Breast epithelium (tissue), 4 donors: Measurements from ENCODE around the gene SYN1. TPM values are rescaled to one million over a fixed set of nuclear protein-coding genes. Genes with fewer than 3 reads are reported as not detected.
A peak's percentile ranks its signal among the peaks of the same experiment; 100 is the strongest.

Source experiments
- DNase-seq, 2 donors: peaks; one replicate each; pipeline ENCODE4 v3.0.0-alpha.2; 2019; ENCODE audit warnings: low spot score in 2 of 2
- H3K27ac ChIP-seq, 2 donors: fragments of 200-600 bp; sonication (generic) in 1 of 2; one replicate each; pipeline ENCODE4 v1.5.1; 2016 to 2019; ENCODE audit warnings: mild to moderate bottlenecking in 1 of 2
- H3K27me3 ChIP-seq, 2 donors: fragments of 200-600 bp; sonication (generic) in 1 of 2; one replicate each; pipeline versions ENCODE4 v1.5.1 to v1.6.0; 2017 to 2019; ENCODE audit warnings: control low read depth in 1 of 2, mild to moderate bottlenecking in 1 of 2
- H3K36me3 ChIP-seq: fragments of 200-600 bp; one replicate; pipeline ENCODE4 v1.5.1; 2019
- H3K4me1 ChIP-seq, 2 donors: fragments of 200-600 bp; sonication (generic); one replicate each; pipeline ENCODE4 v1.5.1; 2016 to 2019; ENCODE audit warnings: control low read depth in 1 of 2
- H3K4me3 ChIP-seq, 3 donors: fragments of 200-600 bp; sonication (generic); 1 replicate in 2 of 3; 2 replicates in 1 of 3; pipeline ENCODE4 v1.5.1; 2016 to 2019; ENCODE audit warnings: mild to moderate bottlenecking in 3 of 3, moderate library complexity in 2 of 3
- H3K9me3 ChIP-seq, 2 donors: fragments of 200-600 bp; sonication (generic) in 1 of 2; one replicate each; pipeline ENCODE4 v1.5.1; 2016 to 2019; ENCODE audit warnings: control low read depth in 1 of 2
- CTCF ChIP-seq, 3 donors: fragments of 450-650 bp; IDR thresholded peaks; one replicate each; pipeline ENCODE4 v1.5.1; 2016 to 2017; ENCODE audit warnings: antibody characterized with exemption in 3 of 3, mild to moderate bottlenecking in 3 of 3, moderate library complexity in 3 of 3
- POLR2A ChIP-seq: fragments of 450-650 bp; IDR thresholded peaks from one replicate; pipeline ENCODE4 v1.6.1; 2016; ENCODE audit warnings: antibody characterized with exemption, mild to moderate bottlenecking, moderate library complexity
- POLR2AphosphoS5 ChIP-seq, 3 donors: sonication (generic); formaldehyde crosslinking; IDR thresholded peaks; one replicate each; pipeline ENCODE4 v1.6.1; 2017; ENCODE audit warnings: antibody characterized with exemption in 3 of 3
- intact Hi-C: fragments of 100-400 bp; cut with DNase I; formaldehyde crosslinking; loops from one replicate; pipeline ENCODE4 v1.15.1; 2023; ENCODE audit warnings: low total_unique reads
- total RNA-seq, 3 donors: library from RNA; depleted of rRNA; stranded (reverse); fragments of >200 nt; gene quantifications; one replicate each; pipeline ENCODE4 v1.1.0, GENCODE V29; 2016

The SYN1 gene
- total RNA-seq, 3 donors from 2014 or later = not detected

DNA sequence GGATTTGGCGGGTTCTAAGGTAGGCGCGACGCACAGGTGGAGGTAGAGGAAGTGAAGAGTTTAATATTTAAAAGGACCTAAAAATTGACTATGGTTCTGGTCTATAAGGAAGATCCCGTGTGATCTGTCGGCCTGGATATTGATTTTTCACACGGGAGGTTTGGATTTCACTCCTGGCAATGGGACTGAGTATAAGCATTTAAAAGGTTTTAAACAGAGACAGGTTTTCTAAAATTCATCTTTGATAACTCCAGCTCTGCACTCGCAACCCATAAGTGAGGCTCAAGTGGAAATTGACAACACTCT lies 39.7 kb upstream of the SYN1 start:
- peak overlapping the region; percentile 55 to 74 (median 61) for H3K4me3 ChIP-seq
- peak overlapping the region; percentile 95 to 98 for H3K27ac ChIP-seq
- no peak for DNase-seq
- H3K36me3 ChIP-seq = no peaks in the 10 kb centered on the region
- intact Hi-C loops = no loop called here
- no peaks in the 10 kb centered on the region for H3K9me3 ChIP-seq
- H3K27me3 ChIP-seq = peaks cover 0 to 7% of the 10 kb centered on the region in 2 donors
- TF ChIP-seq CTCF (IDR thresholded peaks at IDR 0.05) (no peak), POLR2AphosphoS5 (IDR thresholded peaks at IDR 0.05) (no peak), POLR2A (no peak)
- H3K4me1 ChIP-seq = no peaks in the 10 kb centered on the region

DNA sequence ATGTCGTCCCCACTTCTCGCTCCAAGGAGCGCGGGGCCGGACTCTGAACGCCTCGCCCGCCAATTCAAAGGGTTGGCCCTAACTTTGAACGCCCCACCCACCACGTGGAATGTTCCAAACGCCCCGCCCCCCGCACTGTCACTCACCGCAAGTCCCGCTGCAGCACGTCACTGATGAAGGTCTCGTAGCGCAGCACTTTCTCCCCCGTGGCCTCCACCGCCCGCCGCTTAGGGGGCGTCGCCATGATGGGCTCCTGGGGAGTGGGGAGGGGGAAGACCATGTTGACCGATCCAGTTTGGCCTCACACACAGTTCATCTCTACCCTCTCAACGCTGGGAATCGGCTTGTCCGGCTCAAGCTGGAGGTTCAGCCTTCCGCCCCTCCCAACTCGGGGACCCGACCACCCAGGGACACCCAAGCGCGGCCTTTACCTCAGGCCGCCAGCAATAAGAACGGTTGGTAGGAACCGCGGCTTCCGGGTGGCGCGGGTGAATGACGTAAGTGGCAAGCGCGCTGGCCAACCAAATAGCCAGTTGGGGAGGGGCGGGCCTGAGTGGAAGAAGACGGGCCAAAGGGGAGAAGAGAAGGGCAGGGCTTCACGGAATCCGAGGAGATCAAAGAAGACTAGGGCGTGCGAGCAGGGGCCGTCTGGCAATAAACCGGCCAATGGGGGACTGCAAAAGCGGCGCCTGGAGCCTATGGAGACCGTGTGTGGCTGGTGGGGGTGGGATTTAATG lies 39.2 kb upstream of the SYN1 start, which contains the start of gene UXT:
Gene UXT (minus strand): TSS at position 497 of the 737 bp plus-strand sequence. CDS start 253 bp downstream, at position 244.
- Histone ChIP-seq H3K27ac (peak within 1 kb of the TSS; percentile 95 to 98), H3K27me3 (peaks cover 0 to 7% of the 10 kb centered on the region in 2 donors), H3K4me3 (peak within 1 kb of the TSS; percentile 55 to 74 (median 61)), H3K9me3 (no peaks in the 10 kb centered on the region), H3K36me3 (no peaks in the 10 kb centered on the region), H3K4me1 (no peaks in the 10 kb centered on the region)
- DNase-seq = peak; percentile 88 to 90
- TF ChIP-seq CTCF (IDR thresholded peaks at IDR 0.05) (no peak), POLR2AphosphoS5 (IDR thresholded peaks at IDR 0.05) (peak; percentile 86 to 93 (median 91)), POLR2A (peak; percentile 43)
- intact Hi-C loops = no loop called here

DNA sequence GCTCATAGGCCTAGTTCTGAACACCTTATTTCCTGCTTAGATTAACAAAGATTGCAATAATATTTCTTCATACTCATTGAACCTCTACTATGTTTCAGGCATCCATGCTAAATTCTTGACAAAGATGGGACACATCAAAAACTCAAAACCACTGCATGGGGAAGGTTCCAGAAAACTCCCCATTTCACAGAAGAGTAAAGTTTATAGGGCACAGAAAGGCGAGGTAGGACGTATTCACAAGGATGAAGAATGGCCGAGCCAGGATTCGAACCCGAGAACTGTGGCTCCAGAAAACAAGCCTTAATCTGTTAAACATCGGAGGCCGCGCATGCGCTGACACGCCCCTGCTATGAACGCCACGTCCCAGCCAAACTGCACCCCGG lies 38.6 kb upstream of the SYN1 start:
- Histone ChIP-seq H3K4me1 (no peaks in the 10 kb centered on the region), H3K9me3 (no peaks in the 10 kb centered on the region), H3K36me3 (no peaks in the 10 kb centered on the region), H3K4me3 (peak overlapping the region; percentile 55 to 74 (median 61)), H3K27me3 (peaks cover 0 to 7% of the 10 kb centered on the region in 2 donors), H3K27ac (peak overlapping the region; percentile 95 to 98)
- no peak for TF ChIP-seq POLR2AphosphoS5 (IDR thresholded peaks at IDR 0.05)
- TF ChIP-seq CTCF (IDR thresholded peaks at IDR 0.05) = no peak
- no peak for TF ChIP-seq POLR2A
- no peak for DNase-seq
- intact Hi-C loops = no loop called here

DNA sequence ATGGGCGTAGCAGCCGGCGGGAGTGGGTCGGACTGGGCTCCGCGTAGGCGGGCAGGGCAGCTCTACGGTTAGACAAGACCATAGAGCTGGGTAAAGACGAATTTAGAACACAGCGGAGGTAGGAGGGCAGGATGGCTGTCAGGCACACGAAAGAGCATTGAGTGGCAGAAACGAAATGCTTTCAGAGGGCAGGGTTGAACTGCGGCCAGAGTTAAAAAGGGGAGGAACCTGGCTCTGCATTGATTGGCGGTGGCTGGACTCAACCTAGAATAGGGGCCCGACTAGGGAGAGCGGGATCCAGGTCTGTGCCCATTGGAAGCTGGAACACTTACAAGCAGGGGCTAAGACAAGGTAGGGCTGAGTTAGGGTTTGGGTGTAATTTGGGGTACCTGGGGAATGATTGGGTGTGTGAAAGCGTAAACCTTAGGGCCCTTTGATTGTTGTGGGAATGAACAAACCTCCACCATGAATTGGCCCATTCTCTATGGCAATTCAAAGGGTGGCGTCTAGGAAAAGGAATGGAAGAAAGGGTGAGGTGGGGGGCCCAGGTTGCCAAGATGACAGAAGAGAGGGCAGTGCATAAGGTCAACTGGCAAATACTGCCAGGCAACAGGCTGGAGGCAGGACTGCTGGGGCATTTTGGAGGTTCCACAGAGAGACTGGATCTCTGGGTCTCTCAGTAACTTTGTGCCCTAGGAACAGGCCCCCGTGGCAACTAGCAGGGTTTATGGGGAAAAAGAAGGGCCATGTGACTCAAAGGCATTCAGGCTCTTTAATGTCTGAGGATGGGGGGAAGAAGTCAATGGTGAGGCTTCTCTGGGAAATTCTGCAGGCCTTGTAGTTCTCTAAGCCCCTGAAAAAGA lies 31.6 kb upstream of the SYN1 start:
- peak overlapping the region; percentile 65 to 81 (median 68) for H3K4me3 ChIP-seq
- H3K4me1 ChIP-seq = no peaks in the 10 kb centered on the region
- no peaks in the 10 kb centered on the region for H3K36me3 ChIP-seq
- no peaks in the 10 kb centered on the region for H3K9me3 ChIP-seq
- no peak for TF ChIP-seq CTCF (IDR thresholded peaks at IDR 0.05)
- TF ChIP-seq POLR2A = no peak
- TF ChIP-seq POLR2AphosphoS5 (IDR thresholded peaks at IDR 0.05) = no peak
- DNase-seq = no peak
- peak overlapping the region; percentile 76 to 86 for H3K27ac ChIP-seq
- intact Hi-C loops = no loop called here
- H3K27me3 ChIP-seq = peaks cover 0 to 21% of the 10 kb centered on the region in 2 donors
